GM03348 (cell line): ENCODE data around the gene ZNF593OS.

Experiments
- DNase-seq: peaks from one replicate; pipeline ENCODE4 v3.0.0; 2012; ENCODE audit warnings: low spot score

The ZNF593OS gene

GRCh38 chr1:26126321-26127084 is 45.1 kb downstream of the ZNF593OS start:
- no peak for DNase-seq

GRCh38 chr1:26125946-26126320 is 45.7 kb downstream of the ZNF593OS start:
- DNase-seq = no peak

GRCh38 chr1:26125382-26125781 is 46.2 kb downstream of the ZNF593OS start:
- DNase-seq = no peak

- DNase-seq = no peak
Measured at GRCh38 chr1:26124418-26125331, 47.0 kb downstream of the ZNF593OS start.

- peak; percentile 48 for DNase-seq
Measured at GRCh38 chr1:26122988-26123973, 48.4 kb downstream of the ZNF593OS start.

GRCh38 chr1:26121854-26122773 is 49.5 kb downstream of the ZNF593OS start:
- DNase-seq = no peak

- DNase-seq = no peak
Measured at GRCh38 chr1:26119892-26120608, 51.6 kb downstream of the ZNF593OS start.
